GM15510 (cell line): Measurements from ENCODE around the gene NINJ2.

ENCODE experiments used
- POLR2A ChIP-seq: IDR thresholded peaks from 3 replicates; pipeline ENCODE4 v1.6.1; 2011; ENCODE audit warnings: borderline replicate concordance; ENCODE audit not compliant: insufficient read length; ENCODE audit errors: extremely low read depth

The NINJ2 gene

DNA sequence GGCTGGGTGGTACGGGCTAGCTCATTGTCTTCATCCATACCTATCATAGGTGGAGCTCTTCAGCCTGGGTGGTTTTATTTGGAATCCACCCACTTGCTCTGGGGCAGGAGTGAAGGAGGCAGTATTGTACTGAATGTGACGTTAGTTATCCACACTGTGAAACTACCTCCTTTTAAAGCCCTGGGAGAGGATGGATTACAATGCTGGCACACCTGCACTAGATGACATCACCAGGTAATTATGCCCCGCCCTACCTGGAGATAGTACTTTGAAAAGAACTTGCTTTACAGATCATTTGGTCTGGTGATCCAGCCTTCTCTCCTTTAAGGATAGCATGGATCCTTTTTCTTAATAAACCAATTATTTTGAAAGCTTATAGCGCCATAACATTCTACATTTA lies 125.5 kb downstream of the NINJ2 start:
- no peak for TF ChIP-seq POLR2A

DNA sequence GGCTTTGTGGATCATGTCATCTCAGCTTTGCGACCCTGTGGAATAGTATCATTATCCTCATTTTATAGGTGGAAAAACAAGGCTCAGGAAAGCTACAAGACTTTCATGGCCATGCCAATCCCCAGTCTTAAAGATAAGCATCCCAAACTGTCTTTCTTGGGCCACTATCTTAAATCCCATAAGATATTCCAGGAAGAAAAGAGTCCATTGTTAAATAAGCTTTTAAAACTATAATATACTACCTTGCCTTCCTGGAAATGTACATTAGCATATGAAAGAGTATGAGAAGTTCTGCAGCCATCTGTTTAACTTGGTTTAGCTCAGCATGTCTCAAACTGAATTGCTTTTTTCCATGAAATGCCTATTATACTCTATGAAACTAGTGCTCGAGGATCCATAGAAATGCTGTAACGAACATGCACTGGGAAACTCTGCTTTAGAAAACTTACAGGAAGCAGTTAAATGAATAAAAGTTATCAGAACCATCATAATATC lies 126.4 kb downstream of the NINJ2 start:
- no peak for TF ChIP-seq POLR2A

GRCh38 chr12:535396-535795 lies 127.8 kb downstream of the NINJ2 start:
- TF ChIP-seq POLR2A: no peak

GRCh38 chr12:534216-534615 lies 129.0 kb downstream of the NINJ2 start:
- no peak for TF ChIP-seq POLR2A

DNA sequence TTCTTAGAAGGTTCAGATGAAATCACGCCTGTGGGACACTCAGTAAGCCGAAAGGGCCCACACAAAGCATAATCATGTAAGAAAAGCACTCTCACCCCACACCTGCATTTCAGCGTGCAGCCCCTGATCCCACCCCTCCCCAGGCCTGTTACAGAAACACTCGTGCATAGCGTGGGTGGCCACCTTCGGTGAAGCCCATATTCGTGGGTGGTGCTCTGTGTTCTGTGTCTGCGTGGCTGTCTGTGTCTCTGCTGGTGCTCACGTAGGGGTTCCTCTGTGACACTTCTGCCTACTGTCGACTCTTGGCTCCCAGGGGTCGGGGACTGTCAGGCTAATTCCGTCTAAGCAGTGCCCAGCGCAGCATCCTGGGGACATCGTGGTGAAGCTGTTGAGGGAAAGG lies 129.5 kb downstream of the NINJ2 start:
- no peak for TF ChIP-seq POLR2A

- TF ChIP-seq POLR2A: no peak
These were observed 130.2 kb downstream of the NINJ2 start for GRCh38 chr12:532908-533565.

DNA sequence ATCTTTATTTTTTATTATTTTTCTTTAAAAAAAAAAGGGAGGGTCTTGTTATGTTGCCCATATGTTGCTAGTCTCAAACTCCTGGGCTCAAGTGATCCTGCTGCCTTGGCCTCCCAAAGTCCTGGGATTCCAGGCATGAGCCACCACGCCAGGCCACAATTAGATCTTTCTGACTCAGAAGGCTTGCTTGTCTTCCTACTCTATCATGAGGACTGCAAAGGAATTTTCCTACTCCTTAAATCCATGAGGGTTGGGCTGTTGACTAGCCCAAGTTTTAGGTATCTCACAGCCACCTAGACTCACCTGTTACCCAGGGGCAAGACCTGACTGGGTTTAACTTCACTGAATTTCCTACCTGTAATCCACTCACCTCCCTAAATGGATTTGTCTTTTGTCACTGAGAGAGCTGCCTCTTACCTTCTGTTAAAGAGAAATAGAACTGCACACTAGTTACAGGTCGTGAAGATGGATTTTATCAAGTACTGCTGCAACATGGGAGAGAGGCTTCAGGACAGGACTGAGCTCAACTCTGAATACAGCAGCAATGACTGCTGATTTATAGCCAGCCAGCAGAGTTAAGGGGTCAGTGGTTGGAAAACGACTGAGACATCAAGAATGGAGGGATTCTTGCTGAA lies 131.2 kb downstream of the NINJ2 start:
- TF ChIP-seq POLR2A: no peak

DNA sequence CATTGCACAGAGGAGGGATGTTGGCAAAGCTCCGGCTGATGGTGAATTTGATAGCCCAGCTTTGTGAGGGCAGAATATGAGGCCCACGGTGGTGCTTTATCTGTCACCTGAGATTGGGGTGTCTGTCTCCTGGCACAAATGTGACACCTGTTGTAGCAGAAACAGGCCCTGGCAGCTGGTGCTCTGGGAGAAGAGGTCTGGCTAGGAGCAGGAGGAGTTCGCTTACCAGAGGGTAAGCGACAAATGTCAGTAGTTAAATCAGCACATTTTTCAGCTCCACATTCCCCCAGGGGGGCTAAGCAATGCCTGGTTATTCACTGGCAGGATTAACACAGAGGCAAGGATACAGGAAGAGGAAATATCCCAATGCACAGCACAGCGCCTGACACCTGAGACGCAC lies 132.4 kb downstream of the NINJ2 start:
- TF ChIP-seq POLR2A: no peak

GRCh38 chr12:530308-530707 lies 132.9 kb downstream of the NINJ2 start:
- no peak for TF ChIP-seq POLR2A

GRCh38 chr12:527729-528128 lies 135.5 kb downstream of the NINJ2 start:
- no peak for TF ChIP-seq POLR2A

DNA sequence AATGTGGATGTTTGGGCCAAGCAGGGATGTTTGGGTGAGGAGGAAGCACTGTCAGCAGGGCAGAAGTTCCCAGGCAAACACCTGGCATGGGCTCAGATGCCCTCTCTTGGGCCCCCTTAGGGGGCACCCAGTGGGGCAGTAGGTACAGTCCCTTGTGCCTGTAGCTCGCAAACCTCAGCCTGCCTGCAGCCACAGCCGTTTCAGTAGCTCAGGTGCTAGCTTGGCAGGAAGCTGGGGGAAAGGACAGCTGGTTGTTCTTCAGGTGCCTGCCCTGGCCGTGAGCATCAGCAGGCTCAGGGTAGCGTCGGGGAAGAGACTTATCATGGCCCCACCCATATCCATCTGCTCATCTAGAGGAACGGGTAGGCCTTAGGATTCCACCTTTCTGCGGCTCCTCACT lies 136.0 kb downstream of the NINJ2 start:
- no peak for TF ChIP-seq POLR2A

DNA sequence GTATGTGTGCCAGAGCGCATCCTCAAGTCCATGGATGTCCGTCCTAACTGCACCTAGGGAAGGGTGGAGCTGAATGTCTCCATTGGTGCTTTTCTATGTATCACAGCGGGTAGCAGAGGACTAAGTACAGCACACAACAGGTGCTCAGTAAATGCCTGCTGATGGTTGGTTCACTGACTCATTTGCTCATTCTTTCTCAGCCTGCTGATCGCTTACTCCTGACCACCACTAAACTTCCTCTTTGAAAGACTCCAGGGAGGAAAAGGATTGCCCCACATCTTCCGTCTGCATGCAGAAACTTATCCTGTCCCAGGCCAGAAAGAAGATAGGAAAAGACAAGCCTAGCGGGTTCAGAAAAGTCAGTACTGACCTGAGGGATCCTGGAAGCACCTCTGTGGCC lies 137.2 kb downstream of the NINJ2 start:
- TF ChIP-seq POLR2A: no peak

DNA sequence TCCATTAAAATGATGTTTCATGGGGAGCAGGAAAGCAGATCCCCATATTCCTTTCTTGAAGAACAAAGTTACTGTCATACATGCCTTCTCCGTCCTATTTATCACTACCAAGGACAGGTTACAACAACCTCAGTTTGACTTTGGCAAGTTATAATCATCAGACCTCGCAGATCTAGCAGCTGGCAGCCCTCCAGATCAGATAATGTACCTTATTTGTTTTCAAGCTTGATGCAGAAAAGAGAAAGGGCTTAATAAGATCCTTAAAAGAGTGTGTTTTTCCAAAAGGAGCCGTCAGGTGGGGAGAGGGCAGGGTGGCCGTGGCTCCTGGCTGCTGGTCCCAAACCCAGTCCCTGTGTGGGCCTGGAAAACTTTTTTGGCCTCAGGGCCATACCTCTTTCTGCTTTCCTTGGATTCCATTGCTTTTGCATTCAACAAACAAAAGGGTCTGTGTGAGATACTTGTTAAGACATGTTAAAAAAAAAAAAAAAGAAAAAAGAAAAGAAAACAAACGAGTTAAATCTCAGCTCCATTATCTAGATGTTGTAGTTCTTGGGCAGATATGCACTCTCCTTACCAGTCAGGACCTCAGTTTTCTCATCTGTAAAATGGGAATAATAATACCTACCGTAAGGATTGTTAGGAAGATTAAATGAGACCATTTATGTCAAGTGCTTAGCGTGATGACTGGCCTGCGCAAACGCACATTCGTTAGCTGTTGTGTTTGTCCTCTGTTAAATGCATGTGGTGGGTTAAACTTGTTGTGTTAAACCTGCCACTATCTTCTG lies 138.9 kb downstream of the NINJ2 start:
- TF ChIP-seq POLR2A: no peak

- no peak for TF ChIP-seq POLR2A
These were observed 140.4 kb downstream of the NINJ2 start for GRCh38 chr12:522692-523378.

GRCh38 chr12:520119-520518 lies 143.1 kb downstream of the NINJ2 start:
- TF ChIP-seq POLR2A: no peak
